Measurements from ENCODE around the gene C11orf91.

- TF ChIP-seq ZNF274 (IDR thresholded peaks at IDR 0.05; ENCODE audit: low read depth, low read length) (no peak), SUZ12 (IDR thresholded peaks at IDR 0.05; ENCODE audit: extremely low read depth, insufficient read depth, insufficient read length) (no peak)
These were observed 35.8 kb downstream of the C11orf91 start for GRCh38 chr11:33664827-33665226.
